Uterus (tissue), 4 donors: ENCODE measurements around the gene CARD18. TPM values are rescaled to one million over a fixed set of nuclear protein-coding genes. Genes with fewer than 3 reads are reported as not detected.

Source experiments
- DNase-seq, 2 donors: peaks; one replicate each; pipeline ENCODE4 v3.0.0-alpha.2; 2019 to 2020
- H3K27ac ChIP-seq, 2 donors: fragments of 200-600 bp; sonication (generic); 1 replicate in 1 of 2; 2 replicates in 1 of 2; pipeline ENCODE4 v1.5.1; 2016 to 2018
- H3K27me3 ChIP-seq, 2 donors: fragments of 200-600 bp; sonication (generic); one replicate each; pipeline ENCODE4 v1.5.1; 2018 to 2019; ENCODE audit warnings: control low read depth in 1 of 2
- H3K36me3 ChIP-seq, 2 donors: fragments of 200-600 bp; sonication (generic); one replicate each; pipeline ENCODE4 v1.5.1; 2019; ENCODE audit warnings: control low read depth in 1 of 2
- H3K4me1 ChIP-seq, 2 donors: fragments of 200-600 bp; sonication (generic); one replicate each; pipeline ENCODE4 v1.5.1; 2018 to 2019; ENCODE audit warnings: control low read depth in 1 of 2
- H3K4me3 ChIP-seq, 2 donors: fragments of 200-600 bp; sonication (generic); 1 replicate in 1 of 2; 2 replicates in 1 of 2; pipeline ENCODE4 v1.5.1; 2018 to 2019; ENCODE audit warnings: mild to moderate bottlenecking in 1 of 2
- H3K9me3 ChIP-seq, 2 donors: fragments of 200-600 bp; sonication (generic); one replicate each; pipeline ENCODE4 v1.5.1; 2019; ENCODE audit warnings: control low read depth in 1 of 2
- POLR2A ChIP-seq, 2 donors: fragments of 450-650 bp; IDR thresholded peaks; one replicate each; pipeline ENCODE4 v1.6.1; 2016; ENCODE audit warnings: antibody characterized with exemption in 2 of 2, mild to moderate bottlenecking in 1 of 2, moderate library complexity in 1 of 2
- intact Hi-C: fragments of 100-400 bp; cut with DNase I; formaldehyde crosslinking; loops from one replicate; pipeline ENCODE4 v1.15.1; 2023; ENCODE audit warnings: low total_unique reads
- total RNA-seq, 4 donors: library from RNA; depleted of rRNA in 3 of 4; stranded (reverse); fragments of >200 nt in 3 of 4; gene quantifications; one replicate each; pipeline versions ENCODE4 v1.1.0 to v1.2.4, GENCODE V29; 2014 to 2023
- TF ChIP-seq, protein P1 (sequence below), 4 experiments: fragments of 200-600 bp in 2 of 4; fragments of 450-650 bp in 2 of 4; sonication (generic) in 2 of 4; IDR thresholded peaks; one replicate each; pipeline ENCODE4 v1.5.1; 2016 to 2019; ENCODE audit warnings: antibody characterized with exemption in 4 of 4, mild to moderate bottlenecking in 2 of 4, moderate library complexity in 1 of 4
- donor health status: DM: yes; HTN: yes; CAD: no.

The CARD18 gene
- total RNA-seq, 4 donors from 2014 or later = not detected

DNA sequence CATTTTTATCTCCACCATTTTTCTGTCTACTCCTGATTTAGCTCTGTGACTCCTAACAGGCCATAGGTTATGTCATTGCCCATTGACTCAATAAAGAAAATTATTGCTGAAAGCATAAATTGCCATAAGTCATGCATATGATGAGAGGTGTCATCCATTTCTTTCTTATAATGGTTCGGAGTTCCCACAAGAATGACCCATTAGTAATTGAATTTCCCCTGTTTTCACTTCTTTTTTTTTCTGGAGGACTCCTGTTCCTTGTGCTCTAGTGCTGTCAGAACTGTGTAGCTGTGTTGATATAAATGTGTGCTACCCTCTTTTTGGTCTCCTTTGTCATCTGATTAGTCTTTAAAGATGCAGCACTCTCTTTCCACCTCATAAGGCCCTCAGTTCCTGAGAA is 22.9 kb upstream of the CARD18 start:
- Histone ChIP-seq H3K27ac (no peak overlapping the region), H3K27me3 (no peaks in the 10 kb centered on the region), H3K4me3 (no peak overlapping the region), H3K4me1 (no peaks in the 10 kb centered on the region), H3K36me3 (no peaks in the 10 kb centered on the region), H3K9me3 (no peaks in the 10 kb centered on the region)
- TF ChIP-seq, protein P1, sequence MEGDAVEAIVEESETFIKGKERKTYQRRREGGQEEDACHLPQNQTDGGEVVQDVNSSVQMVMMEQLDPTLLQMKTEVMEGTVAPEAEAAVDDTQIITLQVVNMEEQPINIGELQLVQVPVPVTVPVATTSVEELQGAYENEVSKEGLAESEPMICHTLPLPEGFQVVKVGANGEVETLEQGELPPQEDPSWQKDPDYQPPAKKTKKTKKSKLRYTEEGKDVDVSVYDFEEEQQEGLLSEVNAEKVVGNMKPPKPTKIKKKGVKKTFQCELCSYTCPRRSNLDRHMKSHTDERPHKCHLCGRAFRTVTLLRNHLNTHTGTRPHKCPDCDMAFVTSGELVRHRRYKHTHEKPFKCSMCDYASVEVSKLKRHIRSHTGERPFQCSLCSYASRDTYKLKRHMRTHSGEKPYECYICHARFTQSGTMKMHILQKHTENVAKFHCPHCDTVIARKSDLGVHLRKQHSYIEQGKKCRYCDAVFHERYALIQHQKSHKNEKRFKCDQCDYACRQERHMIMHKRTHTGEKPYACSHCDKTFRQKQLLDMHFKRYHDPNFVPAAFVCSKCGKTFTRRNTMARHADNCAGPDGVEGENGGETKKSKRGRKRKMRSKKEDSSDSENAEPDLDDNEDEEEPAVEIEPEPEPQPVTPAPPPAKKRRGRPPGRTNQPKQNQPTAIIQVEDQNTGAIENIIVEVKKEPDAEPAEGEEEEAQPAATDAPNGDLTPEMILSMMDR (IDR thresholded peaks at IDR 0.05) = no peak
- TF ChIP-seq POLR2A (IDR thresholded peaks at IDR 0.05) = no peak
- intact Hi-C loops = no loop called here
- DNase-seq = no peak

DNA sequence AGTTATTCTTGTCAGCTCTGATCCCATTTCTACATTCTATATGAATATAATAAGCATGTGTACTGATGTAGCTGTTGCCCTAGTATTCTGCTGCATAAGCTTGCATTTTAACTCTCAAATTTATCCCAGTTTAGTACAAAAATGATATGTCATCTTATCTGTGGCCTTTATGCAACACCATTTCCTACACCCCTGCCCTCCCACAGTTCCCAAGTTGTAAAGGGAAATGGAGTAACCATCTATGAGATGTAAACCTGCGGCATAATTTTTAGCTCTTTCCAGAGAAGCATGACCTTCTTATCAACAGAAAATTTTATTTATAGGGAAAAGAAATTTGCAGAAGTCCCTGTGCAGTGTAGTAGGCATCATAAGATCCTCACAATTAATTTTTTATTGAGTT is 18.9 kb upstream of the CARD18 start:
- H3K27ac ChIP-seq = no peak overlapping the region
- DNase-seq = no peak
- intact Hi-C loops = no loop called here
- no peak for TF ChIP-seq POLR2A (IDR thresholded peaks at IDR 0.05)
- TF ChIP-seq, protein P1 (IDR thresholded peaks at IDR 0.05) = no peak
- no peak overlapping the region for H3K4me3 ChIP-seq
- H3K4me1 ChIP-seq = no peaks in the 10 kb centered on the region
- no peaks in the 10 kb centered on the region for H3K9me3 ChIP-seq
- no peaks in the 10 kb centered on the region for H3K27me3 ChIP-seq
- no peaks in the 10 kb centered on the region for H3K36me3 ChIP-seq

DNA sequence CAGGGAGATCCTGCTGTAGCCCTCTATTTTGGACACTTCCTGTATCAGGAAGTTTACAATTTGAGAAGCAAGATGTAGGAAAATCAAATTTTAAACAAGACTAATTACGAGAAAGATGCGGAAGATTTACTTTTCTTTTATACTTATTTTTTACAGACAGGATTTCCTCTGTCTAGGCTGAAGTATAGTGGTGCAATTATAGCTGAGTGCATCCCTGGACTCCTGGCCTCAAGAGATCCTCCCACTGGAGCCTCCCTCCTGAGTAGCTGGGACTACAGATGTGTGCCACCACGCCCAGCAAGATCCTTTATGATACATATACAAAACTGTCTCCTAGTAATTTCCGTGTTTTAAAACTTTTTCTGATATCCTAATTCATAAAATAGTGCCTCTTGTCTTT is 17.2 kb upstream of the CARD18 start:
- no peak for DNase-seq
- Histone ChIP-seq H3K36me3 (no peaks in the 10 kb centered on the region), H3K9me3 (no peaks in the 10 kb centered on the region), H3K27me3 (no peaks in the 10 kb centered on the region), H3K4me1 (no peaks in the 10 kb centered on the region), H3K4me3 (no peak overlapping the region), H3K27ac (no peak overlapping the region)
- intact Hi-C loops = no loop called here
- TF ChIP-seq, protein P1 (IDR thresholded peaks at IDR 0.05) = no peak
- TF ChIP-seq POLR2A (IDR thresholded peaks at IDR 0.05) = no peak

DNA sequence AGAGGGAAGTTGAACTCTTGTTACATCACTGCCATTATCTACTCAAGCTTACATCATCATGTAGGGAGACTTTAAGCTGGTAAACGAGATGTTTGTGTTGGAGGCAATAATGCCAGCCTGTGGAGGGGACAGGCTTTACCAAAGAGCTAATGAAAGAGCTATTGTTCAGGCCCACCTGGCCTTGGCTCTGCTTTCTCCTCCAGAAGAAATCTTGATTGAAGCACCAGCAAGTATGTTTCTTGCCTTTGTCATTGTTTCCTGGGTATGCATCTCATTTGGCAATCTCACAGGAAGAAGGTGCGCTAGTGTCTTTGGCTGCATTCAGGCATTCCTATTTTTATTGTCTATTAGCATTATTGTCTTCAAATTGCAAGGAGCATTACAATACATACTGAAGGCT is 16.7 kb upstream of the CARD18 start:
- no peak for TF ChIP-seq POLR2A (IDR thresholded peaks at IDR 0.05)
- TF ChIP-seq, protein P1 (IDR thresholded peaks at IDR 0.05) = no peak
- Histone ChIP-seq H3K4me3 (no peak overlapping the region), H3K9me3 (no peaks in the 10 kb centered on the region), H3K36me3 (no peaks in the 10 kb centered on the region), H3K27me3 (no peaks in the 10 kb centered on the region), H3K4me1 (no peaks in the 10 kb centered on the region), H3K27ac (no peak overlapping the region)
- no peak for DNase-seq
- intact Hi-C loops = no loop called here

DNA sequence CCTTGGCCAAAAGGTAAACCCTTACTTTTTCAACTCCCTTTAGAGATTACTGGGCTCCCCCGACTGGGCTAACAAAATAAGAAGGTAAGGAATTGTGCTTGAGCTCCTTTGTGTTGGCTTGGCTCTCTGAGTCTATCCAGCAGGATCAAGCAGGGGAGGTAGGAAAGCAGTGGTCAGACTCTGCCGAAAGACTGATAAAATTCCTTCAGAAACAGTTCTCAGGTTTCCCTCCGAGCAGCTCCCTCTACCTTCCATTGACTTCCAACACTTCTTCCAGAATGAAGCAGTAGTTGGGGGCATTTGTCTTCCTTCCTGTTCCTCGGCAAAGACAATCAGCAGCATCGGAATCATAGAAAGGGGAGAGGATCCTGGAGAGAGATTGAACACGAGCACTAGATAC is 16.1 kb upstream of the CARD18 start:
- Histone ChIP-seq H3K9me3 (no peaks in the 10 kb centered on the region), H3K27me3 (no peaks in the 10 kb centered on the region), H3K27ac (no peak overlapping the region), H3K4me3 (no peak overlapping the region), H3K36me3 (no peaks in the 10 kb centered on the region), H3K4me1 (no peaks in the 10 kb centered on the region)
- TF ChIP-seq, protein P1 (IDR thresholded peaks at IDR 0.05) = no peak
- TF ChIP-seq POLR2A (IDR thresholded peaks at IDR 0.05) = no peak
- intact Hi-C loops = no loop called here
- DNase-seq = no peak
